Mammary epithelial cell (primary cell): ENCODE measurements around the gene KIAA1755.

Source experiments
- CTCF ChIP-seq, 2 donors: IDR thresholded peaks in 1 of 2; conservative IDR thresholded peaks in 1 of 2; 2 replicates each; pipeline ENCODE4 v1.5.1; 2011 to 2012; ENCODE audit warnings: inconsistent platforms in 2 of 2, low read length in 2 of 2, mild to moderate bottlenecking in 2 of 2, control low read depth in 1 of 2, low read depth in 1 of 2; ENCODE audit not compliant: insufficient read depth in 1 of 2; ENCODE audit errors: extremely low read depth in 1 of 2
- EZH2 ChIP-seq: IDR thresholded peaks from 2 replicates; pipeline ENCODE4 v1.6.1; 2012; ENCODE audit warnings: low read length, inconsistent platforms, borderline replicate concordance

DNA sequence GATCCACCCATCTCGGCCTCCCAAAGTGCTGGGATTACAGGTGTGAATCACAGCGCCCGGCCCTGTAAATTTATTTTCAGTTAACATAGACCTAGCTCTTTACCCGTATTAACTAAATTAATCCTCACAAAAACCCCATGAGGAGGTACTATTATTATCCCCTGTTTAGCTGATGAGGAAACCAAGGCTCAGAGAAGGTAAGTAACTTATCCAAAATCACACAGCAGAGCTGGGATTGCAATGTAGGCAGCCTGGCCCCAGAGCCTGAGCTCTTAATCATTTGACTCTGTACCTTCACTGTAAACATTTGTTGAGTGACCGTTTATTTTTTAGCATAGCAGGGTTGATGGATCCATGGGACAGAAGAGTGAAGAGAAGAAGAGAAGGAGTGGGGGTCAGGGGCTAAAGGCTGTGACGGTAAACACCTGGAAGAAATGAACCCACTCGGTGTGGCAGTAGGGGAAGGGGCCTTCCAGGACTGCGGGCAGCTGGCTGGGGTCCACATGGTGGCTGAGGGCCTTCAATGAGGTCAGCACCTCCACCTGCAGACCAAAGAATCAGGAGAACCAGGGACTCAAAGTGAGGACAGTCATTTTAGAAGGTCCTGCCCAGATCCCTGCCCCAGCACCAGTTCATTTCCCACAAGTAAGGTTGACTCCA is 35.2 kb downstream of the KIAA1755 start:
- no peak for TF ChIP-seq EZH2
- TF ChIP-seq CTCF (conservative IDR thresholded peaks at IDR 0.05 in 1 of 2, IDR thresholded peaks at IDR 0.05 in 1 of 2; ENCODE audit: extremely low read depth in 1 of 2, insufficient read depth in 1 of 2, low read depth in 1 of 2, low read length in 2 of 2), result no peak
